ENCODE measurements around the gene PYGO2. TPM values are rescaled to one million over a fixed set of nuclear protein-coding genes. Genes with fewer than 3 reads are reported as not detected.

The PYGO2 gene
- total and polyA plus RNA-seq, 7 donors = 13.6 to 26.9 (median 16.8) TPM

GRCh38 chr1:154955718-154956543 is 5.7 kb downstream of the PYGO2 start, which contains the start of gene PBXIP1:
Gene PBXIP1, minus strand, starts transcription at chr1:154956099. Its CDS starts 2,378 bp downstream, at chr1:154953721.
- peak within 1 kb of the TSS; percentile 50 to 62 (median 60) for H3K4me3 ChIP-seq
- H3K9me3 ChIP-seq = no peaks in the 10 kb centered on the region
- intact Hi-C loops (cut with DNase I) = no loop called here
- TF ChIP-seq EP300 (IDR thresholded peaks at IDR 0.05) = peak in 1 of 4 donors; percentile 1
- TF ChIP-seq CTCF (IDR thresholded peaks at IDR 0.05) = no peak
- TF ChIP-seq POLR2AphosphoS5 (IDR thresholded peaks at IDR 0.05) = peak; percentile 68 to 86 (median 74)
- peak; percentile 44 to 61 for TF ChIP-seq POLR2A (IDR thresholded peaks at IDR 0.05)
- peaks cover 0 to 73% (median 66%) of the 10 kb centered on the region in 4 donors for H3K4me1 ChIP-seq
- DNase-seq = peak; percentile 91
- WGBS, 2 donors = 0 to 1% methylated on average over 18 of the region's 18 CpGs
- H3K36me3 ChIP-seq = peaks cover 17 to 24% (median 22%) of the 10 kb centered on the region in 4 donors
- peak within 1 kb of the TSS; percentile 86 to 88 (median 87) for H3K27ac ChIP-seq
- H3K27me3 ChIP-seq = no peaks in the 10 kb centered on the region

- peak; percentile 80 for DNase-seq
- intact Hi-C loops (cut with DNase I) = no loop called here
- H3K27me3 ChIP-seq = no peaks in the 10 kb centered on the region
- no peaks in the 10 kb centered on the region for H3K9me3 ChIP-seq
- TF ChIP-seq POLR2AphosphoS5 (IDR thresholded peaks at IDR 0.05) = peak in 1 of 4 donors; percentile 16
- no peak for TF ChIP-seq EP300 (IDR thresholded peaks at IDR 0.05)
- peak overlapping the region; percentile 50 to 62 (median 60) for H3K4me3 ChIP-seq
- H3K27ac ChIP-seq = peak overlapping the region; percentile 86 to 88 (median 87)
- WGBS, 2 donors = 6 to 8% methylated on average over 4 of the region's 4 CpGs
- H3K36me3 ChIP-seq = peaks cover 23 to 32% (median 28%) of the 10 kb centered on the region in 4 donors
- peaks cover 0 to 65% (median 59%) of the 10 kb centered on the region in 4 donors for H3K4me1 ChIP-seq
Observed at GRCh38 chr1:154955039-154955717, 6.4 kb downstream of the PYGO2 start.

- Histone ChIP-seq H3K36me3 (peaks cover 21 to 34% (median 26%) of the 10 kb centered on the region in 4 donors), H3K4me3 (peak overlapping the region in 2 of 4 donors; percentile 60 to 62), H3K9me3 (no peaks in the 10 kb centered on the region), H3K4me1 (peaks cover 0 to 60% (median 56%) of the 10 kb centered on the region in 4 donors), H3K27ac (peak overlapping the region; percentile 86 to 88 (median 87)), H3K27me3 (no peaks in the 10 kb centered on the region)
- intact Hi-C loops (cut with DNase I) = no loop called here
- no peak for DNase-seq
- TF ChIP-seq CTCF (IDR thresholded peaks at IDR 0.05) = no peak
- no peak for TF ChIP-seq EP300 (IDR thresholded peaks at IDR 0.05)
- no peak for TF ChIP-seq POLR2A (IDR thresholded peaks at IDR 0.05)
- TF ChIP-seq POLR2AphosphoS5 (IDR thresholded peaks at IDR 0.05) = no peak
- 75 to 80% methylated on average over 3 of the region's 3 CpGs for WGBS, 2 donors
Observed at GRCh38 chr1:154954541-154954940, 7.0 kb downstream of the PYGO2 start.

- intact Hi-C loops (cut with DNase I) = no loop called here
- 82 to 91% methylated on average over 2 of the region's 2 CpGs for WGBS, 2 donors
- TF ChIP-seq CTCF (IDR thresholded peaks at IDR 0.05) = no peak
- TF ChIP-seq EP300 (IDR thresholded peaks at IDR 0.05) = no peak
- TF ChIP-seq POLR2AphosphoS5 (IDR thresholded peaks at IDR 0.05) = no peak
- TF ChIP-seq POLR2A (IDR thresholded peaks at IDR 0.05) = no peak
- peaks cover 13 to 31% (median 17%) of the 10 kb centered on the region in 4 donors for H3K36me3 ChIP-seq
- H3K4me1 ChIP-seq = peaks cover 0 to 57% (median 51%) of the 10 kb centered on the region in 4 donors
- peak overlapping the region in 1 of 4 donors; percentile 22 for H3K27ac ChIP-seq
- DNase-seq = no peak
- H3K9me3 ChIP-seq = no peaks in the 10 kb centered on the region
- H3K4me3 ChIP-seq = no peak overlapping the region
- no peaks in the 10 kb centered on the region for H3K27me3 ChIP-seq
Observed at GRCh38 chr1:154953611-154954038, 8.0 kb downstream of the PYGO2 start.

- 80 to 89% methylated on average over 6 of the region's 6 CpGs for WGBS, 2 donors
- intact Hi-C loops (cut with DNase I) = no loop called here
- Histone ChIP-seq H3K9me3 (no peaks in the 10 kb centered on the region), H3K27me3 (no peaks in the 10 kb centered on the region), H3K4me1 (peaks cover 0 to 56% (median 51%) of the 10 kb centered on the region in 4 donors), H3K4me3 (no peak overlapping the region), H3K27ac (peak overlapping the region in 1 of 4 donors; percentile 14), H3K36me3 (peaks cover 8 to 37% (median 23%) of the 10 kb centered on the region in 4 donors)
- DNase-seq = no peak
- no peak for TF ChIP-seq POLR2A (IDR thresholded peaks at IDR 0.05)
- no peak for TF ChIP-seq POLR2AphosphoS5 (IDR thresholded peaks at IDR 0.05)
- TF ChIP-seq EP300 (IDR thresholded peaks at IDR 0.05) = no peak
- no peak for TF ChIP-seq CTCF (IDR thresholded peaks at IDR 0.05)
Observed at GRCh38 chr1:154952664-154953063, 8.9 kb downstream of the PYGO2 start.

All from sigmoid colon (tissue), 7 donors.